Activated T-cell treated with anti-CD3 and anti-CD28 coated beads for 48 hours (primary cell): Measurements from ENCODE around the gene MGARP.

Experiments used
- DNase-seq: peaks from one replicate; pipeline ENCODE4 v3.0.0-alpha.2; 2020; ENCODE audit warnings: low read depth

The MGARP gene

DNA sequence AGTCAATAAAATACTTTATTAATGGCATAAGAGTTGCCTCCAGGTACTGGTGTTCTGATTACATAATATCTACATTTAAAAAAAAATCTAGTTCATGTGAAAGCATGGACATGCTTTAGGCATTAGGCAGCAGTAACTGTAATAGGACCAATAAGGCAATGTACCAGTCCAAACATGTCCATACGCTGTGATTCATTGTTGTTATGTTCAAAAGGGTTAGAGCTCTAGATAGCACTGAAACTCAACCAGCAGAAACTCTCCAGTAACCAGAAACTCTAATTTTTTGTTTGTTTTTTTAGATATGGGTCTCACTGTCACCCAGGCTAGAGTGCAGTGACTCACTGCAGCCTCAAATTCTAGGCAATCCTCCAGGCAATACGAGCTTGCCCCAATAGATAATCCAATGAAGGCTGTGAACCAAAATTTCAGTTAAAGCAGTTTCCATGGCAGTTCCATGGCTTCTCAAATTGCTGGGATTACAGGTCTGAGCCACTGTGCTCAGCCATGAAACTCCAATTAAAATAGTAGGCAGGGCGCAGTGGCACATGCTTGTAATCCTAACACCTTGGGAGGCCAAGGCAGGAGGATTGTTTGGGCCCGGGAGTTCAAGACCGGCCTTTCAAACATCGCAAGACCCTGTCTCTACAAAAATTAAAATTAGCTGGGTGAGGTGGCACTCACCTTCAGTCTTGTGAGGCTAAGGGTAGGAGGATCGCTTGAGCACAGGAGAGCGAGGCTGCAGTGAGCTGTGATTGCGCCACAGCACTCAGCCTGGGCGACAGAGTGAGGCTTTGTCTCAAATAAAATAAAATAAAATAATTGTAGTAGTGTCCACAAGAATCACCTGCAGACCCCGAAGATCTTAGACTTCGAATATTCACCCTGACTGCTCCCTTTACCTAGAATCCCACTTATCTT is 36.3 kb downstream of the MGARP start:
- no peak for DNase-seq

DNA sequence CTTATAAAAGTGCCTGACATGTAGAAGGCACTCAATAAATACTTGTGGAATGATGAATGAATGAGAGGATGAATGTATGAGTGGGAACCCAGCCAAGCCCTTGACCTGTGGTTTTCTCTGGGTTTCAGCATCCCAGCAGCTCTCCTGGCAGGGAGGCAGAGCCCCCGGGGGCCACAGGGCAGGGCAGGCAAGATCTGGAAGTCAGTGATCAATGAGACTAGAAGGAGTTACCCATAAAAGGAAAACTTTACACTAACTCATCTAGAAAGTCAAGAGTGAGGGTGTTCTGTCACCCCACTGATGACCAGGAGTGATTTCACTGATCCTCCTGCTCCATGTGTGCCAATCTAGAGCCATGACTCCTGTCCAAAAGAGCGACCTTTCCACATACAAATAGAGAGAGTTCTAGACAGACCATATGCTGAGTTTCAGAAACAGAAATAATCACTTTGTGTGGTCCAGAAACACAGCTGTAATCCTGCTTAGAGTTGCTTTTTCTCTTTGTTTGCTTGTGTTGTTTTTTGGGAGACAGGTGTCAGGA is 37.4 kb downstream of the MGARP start:
- no peak for DNase-seq

DNA sequence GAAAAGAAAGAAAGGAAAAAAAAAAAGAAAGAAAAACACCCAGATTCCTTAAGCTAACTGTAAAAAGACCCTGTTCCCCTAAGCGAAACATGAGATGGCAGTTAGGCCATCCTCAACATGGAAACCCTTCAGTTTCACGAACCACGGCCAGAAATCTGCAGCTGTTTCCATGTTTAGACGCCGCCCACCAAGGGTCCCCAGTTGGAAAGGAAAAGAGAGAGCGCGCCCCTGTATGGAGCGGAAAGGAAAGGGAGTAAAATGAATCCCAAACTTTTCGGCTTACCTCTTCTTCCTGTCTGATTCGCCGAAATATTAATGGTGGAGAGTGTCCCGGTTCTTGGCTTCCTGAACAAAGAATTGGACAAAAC is 38.3 kb downstream of the MGARP start:
- DNase-seq, result no peak

DNA sequence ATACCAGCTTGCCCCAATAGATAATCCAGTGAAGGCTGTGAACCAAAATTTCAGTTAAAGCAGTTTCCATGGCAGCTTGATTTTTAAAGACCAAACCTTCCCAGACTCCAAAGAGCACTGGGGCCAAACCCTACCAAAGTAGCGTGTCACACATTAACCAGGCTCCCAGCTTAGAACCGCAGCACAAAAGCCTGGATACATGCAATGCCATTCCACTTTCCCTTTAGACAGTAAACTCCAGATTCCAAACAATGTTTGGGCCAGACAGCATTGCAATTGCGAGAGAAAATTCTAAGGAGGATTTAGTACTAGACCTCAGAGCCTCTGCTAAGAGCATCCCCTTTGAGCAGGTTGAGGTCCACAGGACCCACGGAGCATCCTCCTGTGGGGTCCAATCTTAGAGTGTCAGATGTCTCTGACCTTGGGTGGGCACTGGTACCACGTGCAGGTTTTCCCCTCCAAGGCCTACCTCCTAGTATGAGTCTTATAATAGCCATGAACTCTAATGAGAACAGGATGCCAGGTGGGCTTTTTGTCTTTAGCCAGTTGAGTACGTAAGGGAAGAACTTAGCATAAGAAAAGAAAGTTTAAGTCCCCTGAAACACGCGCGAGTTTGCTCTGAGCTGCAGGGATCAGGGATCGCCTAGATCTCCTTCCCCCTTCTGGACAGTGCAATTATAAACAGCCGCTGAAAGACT is 38.8 kb downstream of the MGARP start:
- no peak for DNase-seq

DNA sequence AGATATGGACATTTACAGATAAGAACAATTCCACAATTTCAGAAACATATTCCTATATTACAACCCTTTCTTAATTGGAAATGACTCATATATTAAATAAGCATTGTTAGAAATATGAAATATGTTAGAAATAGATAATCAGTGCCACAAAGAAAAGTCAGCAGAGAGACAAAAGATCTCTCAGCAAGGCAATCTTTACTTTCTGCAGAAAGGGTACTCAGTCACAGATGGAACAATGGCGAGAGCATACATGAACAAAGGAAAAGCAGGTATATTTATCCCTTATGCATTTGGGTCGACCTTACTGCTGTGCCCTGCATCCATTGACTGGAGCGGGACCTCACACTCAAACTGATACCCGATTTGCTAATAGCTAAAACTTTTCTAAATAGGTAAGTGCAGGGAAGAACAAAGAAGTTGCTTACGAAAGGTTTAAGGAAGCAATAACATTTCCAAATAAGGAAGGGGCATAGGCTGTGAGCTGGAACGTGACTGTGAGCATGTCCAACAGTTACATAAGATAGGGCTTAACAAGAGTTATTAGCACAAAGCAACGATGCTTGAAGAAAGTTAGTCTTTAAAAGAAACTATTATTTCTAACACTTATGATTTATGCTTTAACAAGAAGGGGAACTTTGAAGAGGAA is 40.8 kb downstream of the MGARP start:
- DNase-seq, result no peak

DNA sequence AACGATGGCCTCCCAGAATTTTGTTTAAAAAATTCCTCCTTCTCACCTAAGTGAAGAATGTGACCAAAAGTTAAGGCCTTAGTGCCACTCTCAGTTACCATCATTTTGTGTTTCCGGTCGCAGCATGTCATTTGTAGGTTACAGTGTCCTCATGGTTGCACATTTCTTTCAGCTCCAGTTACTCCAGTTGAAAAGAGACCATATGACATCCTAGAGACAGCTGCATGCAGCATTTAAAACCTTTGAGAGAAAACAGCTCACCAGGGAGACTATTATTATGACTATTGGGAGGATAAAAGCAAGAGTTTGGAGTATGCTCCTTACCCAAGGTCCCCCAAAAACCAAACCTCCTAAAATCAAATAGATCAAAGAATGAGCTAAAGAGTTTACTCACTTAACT is 45.8 kb downstream of the MGARP start:
- DNase-seq, result no peak

DNA sequence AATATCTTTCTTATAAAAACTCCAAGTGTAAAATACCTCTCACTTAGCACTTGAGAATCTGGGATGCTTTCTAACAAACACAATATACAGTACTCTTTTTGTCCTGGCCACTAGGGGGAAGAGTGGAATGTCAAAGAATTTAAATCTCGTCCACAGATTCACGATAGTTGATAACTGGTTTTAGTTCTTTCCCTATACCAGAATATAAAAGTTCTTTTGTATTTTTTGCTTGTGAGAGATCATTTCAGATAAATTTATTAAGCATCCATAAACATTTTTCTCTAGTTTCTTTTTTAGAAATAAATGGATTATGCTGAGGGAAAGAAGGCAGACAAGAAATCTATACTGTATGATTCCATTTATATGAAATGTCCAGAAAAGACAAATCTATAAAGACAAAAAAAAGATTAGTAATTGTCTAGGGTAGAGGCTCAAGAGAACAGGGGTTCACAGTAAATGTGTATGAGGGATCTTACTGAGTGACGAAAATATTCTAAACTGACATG is 50.4 kb downstream of the MGARP start:
- no peak for DNase-seq

DNA sequence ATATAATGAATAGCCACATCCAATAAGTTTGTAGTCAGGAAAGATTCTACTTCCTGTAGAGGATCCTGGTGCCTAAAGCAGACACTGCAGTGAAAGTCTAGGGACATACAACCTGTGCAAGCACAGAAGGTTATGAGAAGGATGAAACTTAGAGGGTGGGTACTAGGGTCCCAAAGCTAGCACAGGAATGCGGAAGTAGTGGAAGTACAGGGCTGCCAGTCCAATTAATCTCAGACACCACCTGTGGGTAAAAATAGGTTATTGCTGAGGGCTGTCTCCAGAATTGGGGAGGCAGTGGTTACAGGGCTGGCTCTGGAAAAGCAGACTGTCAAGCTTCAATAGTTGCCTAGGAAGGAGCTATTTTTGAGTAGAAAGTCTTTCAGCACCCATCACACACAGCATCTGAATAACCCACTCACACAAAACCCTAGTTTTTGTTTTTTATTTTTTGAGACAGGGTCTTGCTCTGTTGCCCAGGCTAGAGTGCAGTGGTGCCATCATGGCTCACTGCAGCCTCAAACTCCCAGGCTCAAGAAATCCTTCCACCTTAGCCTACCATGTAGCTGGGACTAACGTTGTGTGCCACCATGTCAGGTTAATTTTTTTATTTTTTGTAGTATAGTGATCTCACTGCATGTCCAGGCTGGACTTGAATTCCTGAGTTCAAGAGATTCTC is 52.2 kb downstream of the MGARP start:
- DNase-seq, result no peak

DNA sequence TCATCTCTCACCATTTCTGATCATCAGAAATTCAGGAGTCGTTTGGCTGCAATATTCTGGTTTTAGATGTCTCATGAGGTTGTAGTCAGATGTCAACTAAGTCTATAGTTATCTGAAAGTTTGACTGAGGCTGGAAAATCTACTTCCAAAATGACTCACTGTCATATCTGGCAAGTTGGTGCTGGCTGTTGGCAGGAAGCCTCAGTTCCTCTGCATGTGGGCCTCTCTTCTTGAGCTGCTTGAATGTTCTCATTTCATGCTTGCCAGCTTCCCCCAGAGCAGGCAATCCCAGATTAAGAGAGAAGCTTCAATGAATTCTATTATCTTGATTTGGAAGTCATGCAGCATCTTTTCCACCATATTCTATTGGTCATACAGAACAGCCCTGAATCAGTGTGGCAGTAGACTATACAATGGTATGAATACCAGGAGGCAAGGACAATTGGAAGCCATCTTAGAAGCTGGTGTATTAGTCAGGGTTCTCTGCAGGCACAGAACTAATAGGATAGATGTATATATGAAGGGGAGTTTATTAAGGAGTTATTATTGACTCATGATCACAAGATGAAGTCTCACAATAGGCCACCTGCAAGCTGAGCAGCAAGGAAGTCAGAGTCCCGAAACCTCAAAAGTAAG is 56.2 kb downstream of the MGARP start:
- DNase-seq, result peak; percentile 1

DNA sequence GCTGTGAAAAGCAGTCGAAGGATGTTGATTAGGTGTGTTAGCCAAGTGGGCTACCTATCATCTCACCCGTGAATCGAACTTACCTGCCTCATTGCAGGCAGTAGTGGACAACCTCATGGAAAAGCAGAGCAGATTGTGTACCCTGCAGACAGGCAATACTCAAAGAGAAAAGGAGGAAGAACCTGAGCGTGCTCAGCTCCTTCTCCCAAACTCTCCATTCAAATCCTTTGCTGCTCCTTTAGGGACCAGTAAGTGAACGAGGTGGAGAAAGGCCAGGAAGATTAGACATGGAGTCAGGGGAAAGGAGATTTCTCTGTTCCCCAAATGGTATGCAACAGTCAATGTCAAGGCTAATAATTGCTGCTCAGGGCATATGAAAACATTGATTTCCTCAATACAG is 57.8 kb downstream of the MGARP start:
- DNase-seq, result no peak

DNA sequence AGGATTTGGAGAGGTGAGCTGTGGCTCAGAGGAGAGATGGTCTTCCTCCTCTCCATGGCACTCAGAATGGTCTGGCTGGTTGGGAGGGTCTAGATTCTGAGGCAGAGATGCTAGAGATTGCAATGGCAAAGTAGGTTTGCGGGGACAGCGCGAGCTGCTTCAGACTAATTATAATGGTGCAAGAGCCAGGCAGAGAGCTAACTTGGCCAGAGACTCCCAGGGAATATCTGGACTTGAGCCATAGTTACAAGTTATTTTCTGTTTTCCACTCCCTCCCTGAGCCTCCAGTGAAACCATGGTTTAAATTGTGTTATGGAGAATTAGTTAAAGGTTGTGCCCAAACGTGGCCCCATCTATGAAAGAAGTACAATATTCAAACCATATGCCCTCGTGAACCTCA is 58.3 kb downstream of the MGARP start:
- DNase-seq, result no peak

DNA sequence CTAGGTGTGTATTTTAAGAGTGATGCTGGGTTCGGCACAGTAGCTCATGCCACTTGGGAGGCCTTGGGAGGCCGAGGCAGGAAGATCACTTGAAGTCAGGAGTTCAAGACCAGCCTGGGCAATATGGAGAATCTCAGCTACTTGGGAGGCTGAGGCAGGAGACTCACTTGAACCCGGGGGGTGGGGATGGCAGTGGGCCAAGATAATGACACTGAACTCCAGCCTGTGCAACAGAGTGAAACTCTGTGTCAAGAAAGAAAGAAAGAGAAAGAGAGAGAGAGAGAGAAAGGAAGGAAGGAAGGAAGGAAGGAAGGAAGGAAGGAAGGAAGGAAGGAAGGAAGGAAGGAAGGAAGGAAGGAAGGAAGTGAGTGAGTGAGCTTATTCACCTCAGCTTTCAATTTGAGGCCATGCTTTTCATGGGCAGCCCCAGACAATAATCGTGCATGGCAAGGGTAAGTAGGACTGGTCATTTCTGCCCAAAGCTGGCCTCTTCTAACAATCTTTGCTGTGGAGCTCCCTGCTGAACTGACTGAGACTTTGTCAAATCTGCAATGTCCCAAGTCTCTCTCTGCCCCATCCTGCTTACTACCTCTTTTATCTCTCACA is 60.5 kb downstream of the MGARP start:
- no peak for DNase-seq
